Upper lobe of right lung (tissue), 1 donor: ENCODE data around the gene CMPK2. TPM values are rescaled to one million over a fixed set of nuclear protein-coding genes. Genes with fewer than 3 reads are reported as not detected.

Source experiments
- ATAC-seq: fragments of 200-7000 bp; cut with Tn5 transposase; one replicate; pipeline ENCODE4 v1.9.1; 2020; ENCODE audit warnings: mild to moderate bottlenecking, moderate library complexity
- DNase-seq: peaks from one replicate; pipeline ENCODE4 v3.0.0-alpha.2; 2020
- H3K27ac ChIP-seq: fragments of 200-600 bp; one replicate; pipeline ENCODE4 v1.8.0; 2022
- H3K27me3 ChIP-seq: fragments of 200-600 bp; one replicate; pipeline ENCODE4 v1.8.0; 2022; ENCODE audit warnings: mild to moderate bottlenecking
- H3K36me3 ChIP-seq: fragments of 200-600 bp; one replicate; pipeline ENCODE4 v1.8.0; 2022
- H3K4me1 ChIP-seq: fragments of 200-600 bp; one replicate; pipeline ENCODE4 v1.8.0; 2022
- H3K4me3 ChIP-seq: fragments of 200-600 bp; one replicate; pipeline ENCODE4 v1.8.0; 2022; ENCODE audit warnings: mild to moderate bottlenecking
- H3K9me3 ChIP-seq: fragments of 200-600 bp; one replicate; pipeline ENCODE4 v1.8.0; 2022
- CTCF ChIP-seq: fragments of 200-600 bp; IDR thresholded peaks from one replicate; pipeline ENCODE4 v1.8.0; 2022; ENCODE audit warnings: antibody characterized with exemption
- intact Hi-C: fragments of 100-400 bp; cut with DNase I; formaldehyde crosslinking; loops from one replicate; pipeline ENCODE4 v1.11.0; 2022
- total RNA-seq: library from RNA; stranded (reverse); fragmentation: NEBNext Ultra II Directional; extraction: Animal tissue kit (Norgen Biotek cat#: 25700); gene quantifications from one replicate; pipeline ENCODE4 v1.2.1, GENCODE V29; 2021
- donor health status: DM: no; HTN: yes; CAD: no; lungs with severe emphysema.

The CMPK2 gene
- total RNA-seq, 1 donor from 2014 or later, result 23.2 TPM

DNA sequence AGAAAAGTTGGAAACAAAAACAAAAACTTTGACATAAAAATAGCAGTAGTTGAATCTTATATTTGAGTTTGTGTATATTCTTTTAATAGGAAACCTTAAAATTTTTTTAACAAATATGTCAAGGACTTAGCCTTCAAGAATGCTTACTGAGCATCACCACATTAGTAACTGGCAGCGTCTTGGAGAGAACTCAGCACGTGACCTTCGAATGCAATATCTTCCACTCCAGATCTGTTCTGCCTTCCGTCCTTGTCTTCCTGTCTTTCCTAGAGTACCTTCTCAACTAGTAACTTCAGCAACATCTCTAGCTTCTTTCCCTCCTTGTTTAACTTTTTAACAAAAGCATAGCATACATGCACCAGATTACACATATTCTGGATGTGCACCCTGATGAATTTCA, 12.8 kb upstream of the CMPK2 start:
- no peak for TF ChIP-seq CTCF
- no peaks in the 10 kb centered on the region for H3K27me3 ChIP-seq
- H3K27ac ChIP-seq, result no peak overlapping the region
- intact Hi-C loops, result no loop called here
- no peak for DNase-seq
- H3K4me3 ChIP-seq, result peak overlapping the region; percentile 57
- H3K36me3 ChIP-seq, result no peaks in the 10 kb centered on the region
- H3K4me1 ChIP-seq, result peaks cover 15% of the 10 kb centered on the region
- peak; percentile 18 for ATAC-seq
- no peaks in the 10 kb centered on the region for H3K9me3 ChIP-seq

DNA sequence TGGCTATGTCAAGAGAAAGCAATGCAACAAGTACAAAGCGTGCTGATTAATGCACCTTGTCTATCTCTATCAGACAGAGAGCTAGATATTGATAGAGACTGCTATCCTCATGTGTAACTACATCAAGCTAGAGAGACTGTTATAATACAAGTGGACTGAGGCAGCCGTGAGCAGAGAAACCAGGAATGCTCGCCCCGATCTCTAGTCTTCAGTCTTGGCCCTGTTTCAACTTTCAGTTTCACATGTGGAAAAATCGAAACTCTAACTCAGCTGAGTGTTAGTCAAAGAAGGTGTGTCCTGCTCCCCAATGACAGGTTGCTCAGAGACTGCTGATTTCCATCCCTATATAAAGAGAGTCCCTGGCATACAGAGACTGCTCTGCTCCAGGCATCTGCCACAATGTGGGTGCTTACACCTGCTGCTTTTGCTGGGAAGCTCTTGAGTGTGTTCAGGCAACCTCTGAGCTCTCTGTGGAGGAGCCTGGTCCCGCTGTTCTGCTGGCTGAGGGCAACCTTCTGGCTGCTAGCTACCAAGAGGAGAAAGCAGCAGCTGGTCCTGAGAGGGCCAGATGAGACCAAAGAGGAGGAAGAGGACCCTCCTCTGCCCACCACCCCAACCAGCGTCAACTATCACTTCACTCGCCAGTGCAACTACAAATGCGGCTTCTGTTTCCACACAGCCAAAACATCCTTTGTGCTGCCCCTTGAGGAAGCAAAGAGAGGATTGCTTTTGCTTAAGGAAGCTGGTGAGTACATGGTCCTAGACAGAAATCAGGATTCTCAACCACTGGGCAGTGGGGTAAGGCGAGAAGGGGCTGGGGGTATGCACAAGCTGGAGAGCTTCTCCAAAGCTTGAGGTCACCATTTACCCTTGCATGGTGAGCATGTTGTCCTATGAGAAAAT, 11.9 kb upstream of the CMPK2 start, which contains the start of gene RSAD2:
Gene RSAD2 (plus strand): TSS at position 376 of the 903 bp plus-strand sequence. CDS start 24 bp downstream, at position 400.
- Histone ChIP-seq H3K36me3 (no peaks in the 10 kb centered on the region), H3K9me3 (no peaks in the 10 kb centered on the region), H3K4me3 (peak within 1 kb of the TSS; percentile 57), H3K27me3 (no peaks in the 10 kb centered on the region), H3K4me1 (peaks cover 15% of the 10 kb centered on the region), H3K27ac (peak within 1 kb of the TSS; percentile 69)
- ATAC-seq, result peak; percentile 88
- no peak for DNase-seq
- intact Hi-C loops, result no loop called here
- TF ChIP-seq CTCF, result peak; percentile 7

- Histone ChIP-seq H3K27ac (no peak overlapping the region), H3K36me3 (no peaks in the 10 kb centered on the region), H3K4me3 (no peak overlapping the region), H3K9me3 (no peaks in the 10 kb centered on the region), H3K27me3 (no peaks in the 10 kb centered on the region), H3K4me1 (peaks cover 15% of the 10 kb centered on the region)
- intact Hi-C loops, result no loop called here
- no peak for DNase-seq
- peak; percentile 12 for ATAC-seq
- no peak for TF ChIP-seq CTCF
These were observed 10.6 kb upstream of the CMPK2 start for GRCh38 chr2:6876309-6876708.

DNA sequence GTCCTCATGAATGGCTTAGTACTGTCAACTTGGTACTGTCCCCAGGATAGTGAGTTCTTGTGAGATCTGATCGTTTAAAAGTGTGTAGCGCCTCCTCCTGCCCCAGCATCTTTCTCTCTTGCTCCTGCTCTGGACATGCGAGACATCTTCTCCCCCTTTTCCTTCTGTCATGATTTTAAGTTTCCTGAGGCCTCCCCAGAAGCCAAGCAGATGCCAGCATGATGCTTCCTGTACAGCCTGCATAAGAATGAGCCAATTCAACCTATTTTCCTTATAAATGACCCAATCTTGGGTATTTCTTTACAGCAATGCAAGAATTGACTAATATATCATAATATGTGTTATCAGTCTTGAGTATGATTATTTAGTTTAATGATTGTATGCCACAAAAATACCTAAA, 8.3 kb upstream of the CMPK2 start:
- TF ChIP-seq CTCF, result no peak
- H3K27ac ChIP-seq, result no peak overlapping the region
- intact Hi-C loops, result no loop called here
- H3K4me1 ChIP-seq, result peaks cover 12% of the 10 kb centered on the region
- no peaks in the 10 kb centered on the region for H3K9me3 ChIP-seq
- H3K4me3 ChIP-seq, result no peak overlapping the region
- ATAC-seq (no peak), DNase-seq (no peak)
- no peaks in the 10 kb centered on the region for H3K27me3 ChIP-seq
- H3K36me3 ChIP-seq, result no peaks in the 10 kb centered on the region

DNA sequence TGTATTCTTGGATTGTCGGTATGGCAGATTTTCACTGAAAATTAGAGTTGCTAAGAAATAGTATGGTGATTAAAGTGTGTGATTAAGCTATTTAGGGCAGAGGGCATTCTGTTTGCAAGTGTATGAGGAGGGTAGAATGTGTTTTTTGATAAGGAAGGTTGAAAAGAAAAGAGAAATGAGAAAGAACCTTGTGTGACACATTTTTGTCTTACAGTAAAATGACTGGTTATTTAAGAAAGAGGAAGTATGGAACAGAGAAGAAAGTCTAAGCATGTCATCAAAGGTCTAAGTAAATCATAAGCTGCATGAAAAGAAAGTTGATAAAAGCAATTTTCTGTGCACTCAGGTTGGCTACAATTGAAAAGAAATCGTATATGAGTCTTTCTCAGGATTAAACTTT, 6.7 kb upstream of the CMPK2 start:
- no peak for TF ChIP-seq CTCF
- intact Hi-C loops, result no loop called here
- H3K27me3 ChIP-seq, result no peaks in the 10 kb centered on the region
- no peaks in the 10 kb centered on the region for H3K9me3 ChIP-seq
- ATAC-seq (no peak), DNase-seq (no peak)
- no peak overlapping the region for H3K4me3 ChIP-seq
- H3K4me1 ChIP-seq, result peaks cover 4% of the 10 kb centered on the region
- no peak overlapping the region for H3K27ac ChIP-seq
- H3K36me3 ChIP-seq, result no peaks in the 10 kb centered on the region
